Hepatocyte (in vitro differentiated cells): ENCODE measurements around the gene CAP2. TPM values are rescaled to one million over a fixed set of nuclear protein-coding genes. Genes with fewer than 3 reads are reported as not detected.

Source experiments
- DNase-seq: peaks from one replicate; pipeline ENCODE4 v3.0.0-alpha.2; 2016; ENCODE audit warnings: low spot score
- H2AFZ ChIP-seq: fragments of 200-600 bp; sonication (generic); 2 replicates; pipeline ENCODE4 v1.6.0; 2016; ENCODE audit warnings: antibody characterized with exemption, mild to moderate bottlenecking
- H3K27ac ChIP-seq: fragments of 200-600 bp; sonication (generic); 2 replicates; pipeline ENCODE4 v1.5.1; 2016; ENCODE audit warnings: mild to moderate bottlenecking
- H3K27me3 ChIP-seq: fragments of 200-600 bp; sonication (generic); 2 replicates; pipeline ENCODE4 v1.6.1; 2016
- H3K36me3 ChIP-seq: fragments of 200-600 bp; sonication (generic); replicated peaks from 2 replicates; pipeline ENCODE4 v1.5.1; 2016; ENCODE audit warnings: low read depth; ENCODE audit not compliant: insufficient read depth
- H3K4me1 ChIP-seq: fragments of 200-600 bp; sonication (generic); 2 replicates; pipeline ENCODE4 v1.5.1; 2016; ENCODE audit warnings: mild to moderate bottlenecking, moderate library complexity; ENCODE audit not compliant: insufficient read depth
- H3K4me2 ChIP-seq: fragments of 200-600 bp; sonication (generic); 2 replicates; pipeline ENCODE4 v1.6.0; 2016
- H3K4me3 ChIP-seq: fragments of 200-600 bp; sonication (generic); 2 replicates; pipeline ENCODE4 v1.5.1; 2016; ENCODE audit warnings: mild to moderate bottlenecking
- H3K79me2 ChIP-seq: fragments of 200-600 bp; sonication (generic); 2 replicates; pipeline ENCODE4 v1.6.0; 2017; ENCODE audit warnings: mild to moderate bottlenecking
- H3K9me2 ChIP-seq: fragments of 200-600 bp; sonication (generic); replicated peaks from 2 replicates; pipeline ENCODE4 v1.6.0; 2017; ENCODE audit warnings: mild to moderate bottlenecking; ENCODE audit not compliant: insufficient read depth
- H3K9me3 ChIP-seq: fragments of 200-600 bp; sonication (generic); 2 replicates; pipeline ENCODE4 v1.5.1; 2016; ENCODE audit warnings: low read depth, mild to moderate bottlenecking
- H4K20me1 ChIP-seq: fragments of 200-600 bp; sonication (generic); 2 replicates; pipeline ENCODE4 v1.6.0; 2016; ENCODE audit warnings: mild to moderate bottlenecking; ENCODE audit not compliant: insufficient read depth, poor library complexity, severe bottlenecking
- CTCF ChIP-seq: fragments of 200-600 bp; sonication (generic); IDR thresholded peaks from 2 replicates; pipeline ENCODE4 v1.5.1; 2016; ENCODE audit warnings: antibody characterized with exemption, mild to moderate bottlenecking; ENCODE audit not compliant: poor library complexity
- EZH2 ChIP-seq: fragments of 200-600 bp; sonication (generic); IDR thresholded peaks from 2 replicates; pipeline ENCODE4 v1.6.1; 2016; ENCODE audit warnings: antibody characterized with exemption, mild to moderate bottlenecking, borderline replicate concordance
- EZH2phosphoT487 ChIP-seq: fragments of 200-600 bp; sonication (generic); IDR thresholded peaks from one replicate; pipeline ENCODE4 v1.6.1; 2018; ENCODE audit warnings: antibody characterized with exemption, mild to moderate bottlenecking, low read depth, moderate library complexity; ENCODE audit not compliant: unreplicated experiment, severe bottlenecking
- WGBS: methylation state at CpG from one replicate; pipeline ENCODE4 v1.1.6; 2016; ENCODE audit warnings: low lambda C conversion rate; ENCODE audit errors: missing lambda C conversion rate; 5-methylcytosine and 5-hydroxymethylcytosine counted together
- polyA plus RNA-seq: library from polyadenylated mRNA; unstranded; fragments of >200 nt; fragmentation: Nextera tagmentation; extraction: Ambion mirVana; gene quantifications from 2 replicates; pipeline ENCODE4 v1.2.1, GENCODE V29; 2016
- total RNA-seq: library from RNA; depleted of rRNA; stranded (reverse); fragments of >200 nt; gene quantifications from 2 replicates; pipeline ENCODE4 v1.2.3, GENCODE V29; 2014

The CAP2 gene
- total and polyA plus RNA-seq, 2 experiments from 2014 or later, result 6.5 to 8.7 TPM

- 93% methylated on average over 3 of the region's 3 CpGs for WGBS
- no peak overlapping the region for H3K4me3 ChIP-seq
- H3K27me3 ChIP-seq, result no peaks in the 10 kb centered on the region
- no peaks in the 10 kb centered on the region for H3K36me3 ChIP-seq
- H4K20me1 ChIP-seq, result no peaks in the 10 kb centered on the region
- H3K4me2 ChIP-seq, result no peak overlapping the region
- no peak overlapping the region for H2AFZ ChIP-seq
- H3K4me1 ChIP-seq, result no peaks in the 10 kb centered on the region
- no peak for DNase-seq
- H3K9me2 ChIP-seq, result no peaks in the 10 kb centered on the region
- TF ChIP-seq EZH2phosphoT487, result no peak
- no peak for TF ChIP-seq EZH2
- no peak for TF ChIP-seq CTCF
- no peaks in the 10 kb centered on the region for H3K9me3 ChIP-seq
- H3K79me2 ChIP-seq, result no peaks in the 10 kb centered on the region
- no peak overlapping the region for H3K27ac ChIP-seq
These were observed 5.0 kb upstream of the CAP2 start for GRCh38 chr6:17388365-17388764.

GRCh38 chr6:17389274-17389847, 4.0 kb upstream of the CAP2 start:
- Histone ChIP-seq H3K79me2 (peaks cover 1% of the 10 kb centered on the region), H4K20me1 (no peaks in the 10 kb centered on the region), H3K36me3 (no peaks in the 10 kb centered on the region), H3K9me2 (no peaks in the 10 kb centered on the region), H3K4me3 (no peak overlapping the region), H3K27me3 (no peaks in the 10 kb centered on the region), H3K4me1 (no peaks in the 10 kb centered on the region), H3K27ac (no peak overlapping the region), H3K4me2 (no peak overlapping the region), H3K9me3 (no peaks in the 10 kb centered on the region), H2AFZ (no peak overlapping the region)
- no peak for DNase-seq
- no peak for TF ChIP-seq EZH2phosphoT487
- TF ChIP-seq CTCF, result no peak
- TF ChIP-seq EZH2, result no peak
- WGBS, result 92% methylated on average over 4 of the region's 4 CpGs

GRCh38 chr6:17390276-17390675, 3.1 kb upstream of the CAP2 start:
- Histone ChIP-seq H4K20me1 (no peaks in the 10 kb centered on the region), H3K36me3 (no peaks in the 10 kb centered on the region), H3K9me3 (no peaks in the 10 kb centered on the region), H3K9me2 (no peaks in the 10 kb centered on the region), H3K27me3 (no peaks in the 10 kb centered on the region), H3K4me2 (no peak overlapping the region), H3K4me3 (no peak overlapping the region), H2AFZ (no peak overlapping the region), H3K4me1 (peaks cover 8% of the 10 kb centered on the region), H3K79me2 (peaks cover 7% of the 10 kb centered on the region), H3K27ac (no peak overlapping the region)
- WGBS, result 94% methylated on average over 3 of the region's 3 CpGs
- no peak for DNase-seq
- TF ChIP-seq EZH2 (no peak), EZH2phosphoT487 (no peak), CTCF (no peak)
